ENCODE measurements around the gene AGAP1.

DNA sequence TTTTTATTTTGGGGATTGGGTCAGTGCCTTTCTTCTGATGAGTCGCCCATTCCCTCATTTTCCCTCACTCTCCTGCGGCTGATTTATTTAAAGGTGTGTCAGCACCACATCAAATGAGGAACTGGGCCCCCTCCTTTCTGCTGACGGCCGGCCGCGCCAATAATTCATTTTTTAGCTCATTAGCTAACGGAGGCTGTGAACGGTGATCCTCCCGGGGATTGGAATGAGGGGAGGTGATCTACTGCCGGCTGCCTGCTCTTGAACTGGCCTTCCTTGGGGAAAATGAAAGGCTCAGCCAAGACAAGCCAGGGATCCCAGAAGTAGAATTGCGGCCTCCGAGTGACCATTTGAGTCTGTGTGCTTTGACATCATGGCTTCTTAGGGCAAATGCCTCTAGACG is 620.1 kb downstream of the AGAP1 start:
- TF ChIP-seq RAD21 (conservative IDR thresholded peaks at IDR 0.05) (no peak), REST (IDR thresholded peaks at IDR 0.05; ENCODE audit: borderline replicate concordance) (no peak), POLR2AphosphoS5 (IDR thresholded peaks at IDR 0.05) (no peak), SMC3 (conservative IDR thresholded peaks at IDR 0.05; ENCODE audit: poor library complexity) (no peak), EZH2 (IDR thresholded peaks at IDR 0.05; ENCODE audit: borderline replicate concordance, insufficient read depth, low read length, poor library complexity, severe bottlenecking) (no peak), EP300 (conservative IDR thresholded peaks at IDR 0.05; ENCODE audit: poor library complexity, severe bottlenecking) (no peak), MXI1 (conservative IDR thresholded peaks at IDR 0.05; ENCODE audit: poor library complexity, severe bottlenecking) (no peak), TAF1 (IDR thresholded peaks at IDR 0.05; ENCODE audit: low read depth) (no peak)
- TF ChIP-seq, protein P1, sequence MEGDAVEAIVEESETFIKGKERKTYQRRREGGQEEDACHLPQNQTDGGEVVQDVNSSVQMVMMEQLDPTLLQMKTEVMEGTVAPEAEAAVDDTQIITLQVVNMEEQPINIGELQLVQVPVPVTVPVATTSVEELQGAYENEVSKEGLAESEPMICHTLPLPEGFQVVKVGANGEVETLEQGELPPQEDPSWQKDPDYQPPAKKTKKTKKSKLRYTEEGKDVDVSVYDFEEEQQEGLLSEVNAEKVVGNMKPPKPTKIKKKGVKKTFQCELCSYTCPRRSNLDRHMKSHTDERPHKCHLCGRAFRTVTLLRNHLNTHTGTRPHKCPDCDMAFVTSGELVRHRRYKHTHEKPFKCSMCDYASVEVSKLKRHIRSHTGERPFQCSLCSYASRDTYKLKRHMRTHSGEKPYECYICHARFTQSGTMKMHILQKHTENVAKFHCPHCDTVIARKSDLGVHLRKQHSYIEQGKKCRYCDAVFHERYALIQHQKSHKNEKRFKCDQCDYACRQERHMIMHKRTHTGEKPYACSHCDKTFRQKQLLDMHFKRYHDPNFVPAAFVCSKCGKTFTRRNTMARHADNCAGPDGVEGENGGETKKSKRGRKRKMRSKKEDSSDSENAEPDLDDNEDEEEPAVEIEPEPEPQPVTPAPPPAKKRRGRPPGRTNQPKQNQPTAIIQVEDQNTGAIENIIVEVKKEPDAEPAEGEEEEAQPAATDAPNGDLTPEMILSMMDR (IDR thresholded peaks at IDR 0.05; ENCODE audit: poor library complexity, severe bottlenecking) = no peak

All from neural cell (in vitro differentiated cells).